Measurements from ENCODE around the gene GLP1R.

DNA sequence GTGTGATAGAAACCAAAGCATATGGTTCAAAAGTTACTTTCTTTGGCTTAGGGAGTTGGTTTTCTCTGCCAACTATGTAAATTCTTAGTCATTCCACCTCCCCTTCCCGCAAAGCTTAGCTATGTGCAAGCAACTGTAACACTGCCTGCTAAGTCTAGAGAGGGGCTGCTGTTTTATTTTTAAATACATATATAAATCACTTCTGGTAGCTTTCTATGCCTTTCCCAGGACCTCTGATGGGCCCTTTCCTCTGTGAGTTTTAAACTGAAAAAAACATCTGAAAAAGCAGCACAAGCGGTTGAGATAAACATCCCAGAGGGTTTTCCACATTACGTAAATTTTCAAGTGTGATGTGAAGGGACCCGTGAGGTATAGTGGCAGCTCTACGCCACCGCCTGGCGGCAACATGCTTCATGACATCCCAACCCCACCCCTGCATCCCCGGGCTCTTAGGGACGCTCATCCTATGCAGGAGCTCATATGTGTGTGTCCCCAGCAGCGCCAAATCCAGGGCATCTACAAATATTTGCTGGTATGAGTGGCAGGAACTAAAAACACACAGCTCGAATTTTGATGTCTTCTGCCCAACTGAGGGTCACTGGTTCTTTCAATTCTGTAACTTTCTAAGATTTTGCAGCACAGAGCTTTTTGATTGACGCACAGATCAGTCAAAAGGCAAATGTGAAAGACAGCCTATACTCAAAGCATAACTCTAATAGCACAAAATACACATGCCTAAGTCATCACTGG is 53.7 kb downstream of the GLP1R start:
- TF ChIP-seq, protein P1, sequence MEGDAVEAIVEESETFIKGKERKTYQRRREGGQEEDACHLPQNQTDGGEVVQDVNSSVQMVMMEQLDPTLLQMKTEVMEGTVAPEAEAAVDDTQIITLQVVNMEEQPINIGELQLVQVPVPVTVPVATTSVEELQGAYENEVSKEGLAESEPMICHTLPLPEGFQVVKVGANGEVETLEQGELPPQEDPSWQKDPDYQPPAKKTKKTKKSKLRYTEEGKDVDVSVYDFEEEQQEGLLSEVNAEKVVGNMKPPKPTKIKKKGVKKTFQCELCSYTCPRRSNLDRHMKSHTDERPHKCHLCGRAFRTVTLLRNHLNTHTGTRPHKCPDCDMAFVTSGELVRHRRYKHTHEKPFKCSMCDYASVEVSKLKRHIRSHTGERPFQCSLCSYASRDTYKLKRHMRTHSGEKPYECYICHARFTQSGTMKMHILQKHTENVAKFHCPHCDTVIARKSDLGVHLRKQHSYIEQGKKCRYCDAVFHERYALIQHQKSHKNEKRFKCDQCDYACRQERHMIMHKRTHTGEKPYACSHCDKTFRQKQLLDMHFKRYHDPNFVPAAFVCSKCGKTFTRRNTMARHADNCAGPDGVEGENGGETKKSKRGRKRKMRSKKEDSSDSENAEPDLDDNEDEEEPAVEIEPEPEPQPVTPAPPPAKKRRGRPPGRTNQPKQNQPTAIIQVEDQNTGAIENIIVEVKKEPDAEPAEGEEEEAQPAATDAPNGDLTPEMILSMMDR (IDR thresholded peaks at IDR 0.05): peak in 3 of 4 experiments; percentile 24 to 63 (median 55)
- TF ChIP-seq POLR2A (IDR thresholded peaks at IDR 0.05) (no peak), EP300 (IDR thresholded peaks at IDR 0.05) (no peak), POLR2AphosphoS5 (IDR thresholded peaks at IDR 0.05) (peak; percentile 80)
